KMS-11 (cell line): Measurements from ENCODE around the gene CDY2B.
"Not testable (repeated sequence)": the region's sequence is repeated elsewhere in the genome, so short reads cannot be mapped to it uniquely, and the experiment has no call there.

ENCODE experiments used
- H2AFZ ChIP-seq: fragments of 200-600 bp; sonication (generic); 2 replicates; pipeline ENCODE4 v1.6.1; 2016; ENCODE audit warnings: antibody characterized with exemption, mixed run types, low read depth
- H3K27ac ChIP-seq: fragments of 200-600 bp; sonication (generic); 2 replicates; pipeline ENCODE4 v1.6.1; 2016; ENCODE audit warnings: mild to moderate bottlenecking, mixed run types
- H3K27me3 ChIP-seq: fragments of 200-600 bp; sonication (generic); 2 replicates; pipeline ENCODE4 v1.6.1; 2017; ENCODE audit warnings: mild to moderate bottlenecking, low read depth, mixed run types, moderate library complexity; ENCODE audit not compliant: insufficient read depth
- H3K36me3 ChIP-seq: fragments of 200-600 bp; sonication (generic); 2 replicates; pipeline ENCODE4 v1.6.1; 2017; ENCODE audit warnings: mild to moderate bottlenecking, mixed run types; ENCODE audit not compliant: insufficient read depth
- H3K4me1 ChIP-seq: fragments of 200-600 bp; sonication (generic); 2 replicates; pipeline ENCODE4 v1.6.1; 2016; ENCODE audit warnings: mild to moderate bottlenecking, low read depth, mixed run types; ENCODE audit not compliant: poor library complexity, severe bottlenecking
- H3K4me2 ChIP-seq: fragments of 200-600 bp; sonication (generic); 2 replicates; pipeline ENCODE4 v1.7.0; 2016; ENCODE audit warnings: mild to moderate bottlenecking, mixed run types
- H3K4me3 ChIP-seq: fragments of 200-600 bp; sonication (generic); IDR thresholded peaks from 2 replicates; pipeline ENCODE4 v1.6.1; 2017; ENCODE audit warnings: low read depth, low read length, mixed read lengths; ENCODE audit not compliant: insufficient read depth
- H3K79me2 ChIP-seq: fragments of 200-600 bp; sonication (generic); 2 replicates; pipeline ENCODE4 v1.6.1; 2016; ENCODE audit warnings: low read depth, mixed run types; ENCODE audit not compliant: insufficient read depth
- H3K9ac ChIP-seq: fragments of 200-600 bp; sonication (generic); 2 replicates; pipeline ENCODE4 v1.6.1; 2016; ENCODE audit warnings: mild to moderate bottlenecking, mixed run types
- H4K20me1 ChIP-seq: fragments of 200-600 bp; sonication (generic); 2 replicates; pipeline ENCODE4 v1.6.1; 2016; ENCODE audit warnings: mild to moderate bottlenecking, mixed run types; ENCODE audit not compliant: insufficient read depth

CDY2B gene, protein sequence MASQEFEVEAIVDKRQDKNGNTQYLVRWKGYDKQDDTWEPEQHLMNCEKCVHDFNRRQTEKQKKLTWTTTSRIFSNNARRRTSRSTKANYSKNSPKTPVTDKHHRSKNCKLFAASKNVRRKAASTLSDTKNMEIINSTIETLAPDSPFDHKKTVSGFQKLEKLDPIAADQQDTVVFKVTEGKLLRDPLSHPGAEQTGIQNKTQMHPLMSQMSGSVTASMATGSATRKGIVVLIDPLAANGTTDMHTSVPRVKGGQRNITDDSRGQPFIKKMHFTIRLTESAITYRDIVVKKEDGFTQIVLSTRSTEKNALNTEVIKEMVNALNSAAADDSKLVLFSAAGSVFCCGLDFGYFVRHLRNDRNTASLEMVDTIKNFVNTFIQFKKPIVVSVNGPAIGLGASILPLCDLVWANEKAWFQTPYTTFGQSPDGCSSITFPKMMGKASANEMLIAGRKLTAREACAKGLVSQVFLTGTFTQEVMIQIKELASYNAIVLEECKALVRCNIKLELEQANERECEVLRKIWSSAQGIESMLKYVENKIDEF

DNA sequence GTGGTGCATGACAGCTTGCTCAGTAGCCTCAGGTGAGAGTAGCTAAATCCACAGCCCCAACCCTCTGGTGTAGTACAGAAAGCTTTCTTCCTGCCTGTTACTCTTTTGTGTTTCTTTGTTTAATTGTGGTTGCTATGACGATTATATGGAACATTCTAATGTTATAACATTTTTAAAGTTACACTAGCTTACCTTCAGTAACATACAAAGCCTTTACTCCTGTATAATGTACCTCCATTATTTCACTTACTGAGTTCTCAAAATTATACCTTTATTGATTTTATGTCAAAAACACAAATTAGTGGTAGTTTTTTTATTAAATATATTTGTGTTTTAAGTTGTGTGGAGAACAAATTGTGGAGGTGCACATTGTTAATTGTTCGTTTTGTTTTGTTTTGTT, at the start of gene CDY2B:
Gene CDY2B (minus strand): TSS at position 101 of the 400 bp plus-strand sequence. CDS start 328 bp downstream, outside the sequence.
- not testable (repeated sequence) for H3K4me3 ChIP-seq, H3K27ac ChIP-seq, H4K20me1 ChIP-seq, H3K4me2 ChIP-seq, H2AFZ ChIP-seq, H3K4me1 ChIP-seq, H3K27me3 ChIP-seq, H3K9ac ChIP-seq, H3K36me3 ChIP-seq, H3K79me2 ChIP-seq

DNA sequence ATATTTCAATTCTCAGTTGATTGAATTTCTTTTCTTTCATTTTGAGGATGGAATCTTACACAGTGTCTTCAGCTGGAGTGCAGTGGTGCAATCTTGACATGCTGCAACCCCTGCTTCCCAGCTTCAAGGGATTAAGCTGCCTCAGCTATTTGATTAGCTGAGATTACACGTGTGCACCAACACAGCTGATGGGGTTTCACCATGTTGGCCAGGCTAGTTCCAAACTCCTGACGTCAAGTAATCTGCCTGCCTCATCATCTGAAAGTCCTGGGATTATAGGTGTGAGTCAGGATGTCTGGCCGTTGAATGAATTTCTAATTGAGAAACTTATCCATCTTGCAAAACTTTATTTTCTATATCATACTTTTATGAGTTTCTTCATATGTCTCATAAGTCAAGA, 28.0 kb upstream of the CDY2B start:
- H3K4me1 ChIP-seq, H2AFZ ChIP-seq, H3K27me3 ChIP-seq, H3K4me2 ChIP-seq, H3K9ac ChIP-seq, H3K36me3 ChIP-seq, H3K79me2 ChIP-seq, H4K20me1 ChIP-seq, H3K27ac ChIP-seq, H3K4me3 ChIP-seq: not testable (repeated sequence)

DNA sequence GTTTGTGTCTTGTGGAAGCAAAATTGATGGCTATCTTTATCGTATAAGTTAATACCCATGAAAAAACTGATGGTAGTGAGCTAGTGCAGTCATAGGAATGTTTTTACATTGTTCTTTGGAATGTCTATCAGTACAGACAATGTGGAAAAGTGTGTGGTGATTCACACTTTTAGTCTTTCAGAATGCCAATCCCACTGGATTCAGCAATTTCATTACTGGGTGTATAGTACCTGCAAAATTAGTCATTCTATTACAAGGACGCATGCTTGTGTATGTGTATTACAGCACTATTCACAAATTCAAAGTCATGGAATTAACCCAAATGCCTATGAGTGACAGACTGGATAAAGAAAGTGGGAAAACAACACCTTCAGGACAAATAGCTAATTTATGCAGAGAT, 27.3 kb upstream of the CDY2B start:
- H3K4me1 ChIP-seq, H3K27ac ChIP-seq, H3K27me3 ChIP-seq, H3K4me3 ChIP-seq, H3K4me2 ChIP-seq, H2AFZ ChIP-seq, H3K36me3 ChIP-seq, H4K20me1 ChIP-seq, H3K9ac ChIP-seq, H3K79me2 ChIP-seq: not testable (repeated sequence)

DNA sequence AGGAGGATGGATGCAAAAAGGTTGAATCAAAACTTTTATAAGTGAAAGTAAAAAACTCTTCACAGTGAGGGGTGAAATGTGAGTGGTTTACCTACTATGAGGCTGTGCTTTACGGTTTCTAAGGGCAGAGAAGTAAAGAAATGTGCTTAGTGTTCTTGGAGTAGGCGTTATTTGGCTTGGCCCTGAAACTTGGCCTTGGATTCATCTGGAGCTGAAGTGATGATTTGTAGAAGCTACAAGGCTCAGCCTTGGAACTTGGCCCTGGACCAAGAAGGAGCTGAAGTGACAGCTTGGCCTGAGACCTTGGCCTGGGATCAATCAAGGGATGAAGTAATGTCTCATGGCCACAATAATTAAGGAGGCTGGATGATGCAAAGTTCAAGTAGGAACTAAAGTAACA, 1.7 kb upstream of the CDY2B start:
- not testable (repeated sequence) for H3K36me3 ChIP-seq, H3K4me2 ChIP-seq, H3K27ac ChIP-seq, H3K79me2 ChIP-seq, H3K4me1 ChIP-seq, H3K9ac ChIP-seq, H2AFZ ChIP-seq, H3K4me3 ChIP-seq, H3K27me3 ChIP-seq, H4K20me1 ChIP-seq

DNA sequence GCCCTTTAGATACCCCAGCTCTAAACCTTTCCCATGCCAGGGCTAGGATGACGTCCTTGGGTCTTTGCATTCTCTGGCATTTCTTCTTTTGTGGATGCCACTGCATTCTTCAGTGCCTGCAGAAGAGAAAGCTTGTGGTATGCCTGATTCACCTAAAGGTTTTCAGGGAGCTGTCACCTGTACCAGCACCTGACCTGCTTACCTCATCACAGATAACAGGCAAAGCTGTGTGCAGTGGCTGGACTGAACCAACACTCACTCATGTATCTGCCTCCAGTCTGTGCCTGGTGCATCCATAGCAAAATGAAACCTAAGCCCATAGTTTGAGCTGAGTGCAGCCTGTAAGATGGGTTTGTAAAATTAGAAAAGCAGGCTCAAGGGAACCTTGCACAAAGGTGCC, 3.3 kb downstream of the CDY2B start:
- H2AFZ ChIP-seq, H3K27me3 ChIP-seq, H3K79me2 ChIP-seq, H3K4me1 ChIP-seq, H4K20me1 ChIP-seq, H3K27ac ChIP-seq, H3K9ac ChIP-seq, H3K4me2 ChIP-seq, H3K4me3 ChIP-seq, H3K36me3 ChIP-seq: not testable (repeated sequence)

DNA sequence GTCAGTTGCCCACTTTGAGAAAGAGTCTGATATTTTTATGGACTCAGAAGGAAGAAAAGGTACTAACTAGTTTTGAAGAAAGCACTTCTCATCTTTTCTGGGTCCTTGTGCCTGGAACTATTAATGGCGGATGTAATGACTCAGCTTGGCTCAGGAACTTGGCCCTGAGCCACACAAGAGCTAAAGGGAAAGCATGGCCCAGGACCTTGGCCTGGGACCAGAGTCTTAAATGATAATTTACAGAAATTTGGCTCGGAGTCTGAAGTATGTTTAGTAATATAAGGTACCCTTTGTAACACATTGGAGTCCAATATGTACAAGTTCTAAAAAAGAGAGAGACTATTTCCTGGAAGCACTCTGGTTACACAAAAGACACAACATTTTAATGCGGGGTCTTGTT, 4.6 kb downstream of the CDY2B start:
- not testable (repeated sequence) for H3K27ac ChIP-seq, H3K9ac ChIP-seq, H3K27me3 ChIP-seq, H3K36me3 ChIP-seq, H3K4me1 ChIP-seq, H2AFZ ChIP-seq, H3K4me2 ChIP-seq, H3K4me3 ChIP-seq, H4K20me1 ChIP-seq, H3K79me2 ChIP-seq

DNA sequence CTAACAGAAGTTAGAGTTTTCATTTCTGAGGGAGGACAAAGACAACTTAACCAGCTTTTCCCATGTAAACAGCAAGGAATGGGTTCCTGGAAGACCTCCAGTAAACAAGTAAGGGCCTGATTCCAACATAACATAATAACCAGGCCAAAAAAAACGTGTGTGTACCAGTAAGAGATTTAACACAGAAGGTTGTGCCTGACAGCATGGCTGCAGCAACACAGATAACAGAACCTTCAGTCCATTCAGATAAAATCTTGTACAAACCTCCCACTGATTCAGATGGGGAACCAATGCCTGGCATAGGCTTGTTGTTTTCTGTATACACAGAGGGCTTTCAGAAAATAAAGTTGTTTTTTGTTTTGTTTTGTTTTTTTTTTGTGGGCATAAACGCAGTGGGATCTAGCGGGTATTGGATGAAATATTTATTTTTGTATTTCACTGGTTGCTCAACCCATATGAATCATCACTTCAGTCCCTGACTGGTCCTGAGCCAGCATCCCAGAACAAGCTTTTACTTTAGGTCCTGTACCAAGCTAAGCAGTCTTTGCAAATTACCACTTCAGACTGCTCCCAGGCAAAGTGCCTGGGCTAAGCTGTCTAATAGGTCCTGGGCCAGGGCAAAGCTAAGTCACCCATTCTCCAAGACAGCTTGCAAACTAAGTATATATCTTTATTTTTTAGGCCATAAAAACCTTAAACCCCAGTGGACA, 8.7 kb downstream of the CDY2B start:
- not testable (repeated sequence) for H3K27me3 ChIP-seq, H3K79me2 ChIP-seq, H2AFZ ChIP-seq, H3K4me3 ChIP-seq, H4K20me1 ChIP-seq, H3K4me1 ChIP-seq, H3K9ac ChIP-seq, H3K27ac ChIP-seq, H3K4me2 ChIP-seq, H3K36me3 ChIP-seq

DNA sequence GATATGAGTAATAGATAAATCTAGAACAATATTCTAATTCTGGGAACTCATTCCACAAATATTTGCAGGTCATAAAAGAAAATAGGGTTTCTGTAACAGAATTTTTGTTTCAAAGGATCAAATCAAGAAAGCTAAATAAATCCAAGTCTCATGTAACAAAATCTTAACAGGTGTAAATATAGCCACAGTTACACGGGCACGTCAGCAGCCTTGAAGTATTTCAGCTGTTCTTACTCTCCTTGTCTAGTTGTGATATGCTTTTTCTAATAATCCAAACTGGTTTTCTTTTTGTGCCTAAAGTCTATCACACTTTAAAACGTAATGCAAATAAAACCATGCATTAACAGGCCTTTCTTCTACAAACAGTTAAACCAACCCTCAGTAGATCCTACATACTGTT, 9.3 kb downstream of the CDY2B start:
- not testable (repeated sequence) for H3K27ac ChIP-seq, H3K4me2 ChIP-seq, H3K4me3 ChIP-seq, H3K79me2 ChIP-seq, H3K9ac ChIP-seq, H3K27me3 ChIP-seq, H3K4me1 ChIP-seq, H3K36me3 ChIP-seq, H2AFZ ChIP-seq, H4K20me1 ChIP-seq

DNA sequence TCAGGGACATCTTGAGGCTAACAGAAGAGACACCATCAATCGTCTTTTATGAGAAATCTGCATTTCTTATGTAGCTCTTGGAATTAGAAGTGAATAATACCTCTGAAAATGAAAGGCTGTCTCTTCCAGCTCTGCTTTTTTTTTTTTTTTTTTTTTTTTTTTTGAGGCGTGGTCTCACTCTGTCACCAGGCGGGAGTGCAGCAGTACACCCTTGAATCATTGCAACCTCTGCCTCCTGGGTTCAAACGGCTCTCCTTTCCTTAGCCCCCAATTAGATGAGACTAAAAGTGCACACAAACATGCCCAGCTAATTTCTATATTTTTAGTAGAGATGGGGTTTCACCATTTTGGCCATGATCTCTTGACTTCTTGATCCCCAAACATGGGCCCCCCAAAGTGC, 12.2 kb downstream of the CDY2B start:
- not testable (repeated sequence) for H3K79me2 ChIP-seq, H3K27ac ChIP-seq, H3K9ac ChIP-seq, H3K4me3 ChIP-seq, H2AFZ ChIP-seq, H3K36me3 ChIP-seq, H3K27me3 ChIP-seq, H4K20me1 ChIP-seq, H3K4me2 ChIP-seq, H3K4me1 ChIP-seq

DNA sequence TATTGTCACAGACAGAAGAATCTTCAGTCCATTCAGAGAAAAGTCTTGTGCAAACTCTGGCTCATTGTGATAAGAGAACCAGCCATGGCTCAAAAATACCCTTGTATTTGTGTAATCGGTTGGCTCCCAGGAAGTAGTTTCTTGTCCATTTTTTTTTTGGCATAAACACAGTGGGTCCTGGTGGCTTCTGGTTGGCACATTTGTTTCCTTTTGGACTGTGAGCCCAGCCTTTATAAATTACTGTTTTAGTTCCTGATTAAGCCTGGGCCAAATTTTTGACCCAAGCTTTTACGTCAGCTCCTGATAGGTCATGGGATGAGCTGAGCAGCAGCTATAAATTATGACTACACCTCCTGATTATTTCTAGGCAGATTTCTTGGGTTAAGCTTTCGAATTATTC, 19.4 kb downstream of the CDY2B start:
- H3K9ac ChIP-seq, H3K4me1 ChIP-seq, H3K36me3 ChIP-seq, H3K27ac ChIP-seq, H3K4me3 ChIP-seq, H3K79me2 ChIP-seq, H2AFZ ChIP-seq, H4K20me1 ChIP-seq, H3K27me3 ChIP-seq, H3K4me2 ChIP-seq: not testable (repeated sequence)
